WTC11 (cell line): ENCODE measurements around the gene PAWR.
"Not testable (repeated sequence)": the region's sequence is repeated elsewhere in the genome, so short reads cannot be mapped to it uniquely, and the experiment has no call there.

Source experiments
- MYBL2 ChIP-seq: sonication (generic); formaldehyde crosslinking; IDR thresholded peaks from 2 replicates; pipeline ENCODE4 v1.8.1; 2023; ENCODE audit warnings: mild to moderate bottlenecking, moderate library complexity, missing genetic modification reagents
- TP53 ChIP-seq: sonication (generic); formaldehyde crosslinking; IDR thresholded peaks from 2 replicates; pipeline ENCODE4 v1.8.1; 2023; ENCODE audit warnings: mild to moderate bottlenecking, missing genetic modification reagents
- TF ChIP-seq, protein P1 (sequence below): fragments of 200-600 bp; IDR thresholded peaks from 2 replicates; pipeline ENCODE4 v1.8.0; 2022; ENCODE audit warnings: antibody characterized with exemption
- TF ChIP-seq, protein P2 (sequence below): sonication (generic); formaldehyde crosslinking; IDR thresholded peaks from 2 replicates; pipeline ENCODE4 v1.8.1; 2023; ENCODE audit warnings: mild to moderate bottlenecking, missing genetic modification reagents
- TF ChIP-seq, protein P3 (sequence below): sonication (generic); formaldehyde crosslinking; IDR thresholded peaks from 2 replicates; pipeline ENCODE4 v1.8.1; 2023; ENCODE audit warnings: mild to moderate bottlenecking, missing genetic modification reagents, moderate library complexity
- TF ChIP-seq, protein P4 (sequence below): sonication (generic); formaldehyde crosslinking; IDR thresholded peaks from 2 replicates; pipeline ENCODE4 v1.8.0; 2022; ENCODE audit warnings: mild to moderate bottlenecking, missing genetic modification reagents
- TF ChIP-seq, protein P5 (sequence below): fragments of 250-450 bp; sonication (Bioruptor Pico); IDR thresholded peaks from 2 replicates; pipeline ENCODE4 v1.9.0; 2021; ENCODE audit warnings: moderate library complexity, mild to moderate bottlenecking, inconsistent platforms, borderline replicate concordance

DNA sequence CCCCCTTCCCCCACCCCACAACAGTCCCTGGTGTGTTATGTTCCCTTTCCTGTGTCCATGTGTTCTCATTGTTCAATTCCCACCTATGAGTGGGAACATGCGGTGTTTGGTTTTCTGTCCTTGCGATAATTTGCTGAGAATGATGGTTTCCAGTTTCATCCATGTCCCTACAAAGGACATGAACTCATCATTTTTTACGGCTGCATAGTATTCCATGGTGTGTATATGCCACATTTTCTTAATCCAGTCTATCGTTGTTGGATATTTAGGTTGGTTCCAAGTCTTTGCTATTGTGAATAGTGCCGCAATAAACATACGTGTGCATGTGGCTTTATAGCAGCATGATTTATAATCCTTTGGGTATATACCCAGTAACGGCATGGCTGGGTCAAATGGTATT, 64.0 kb downstream of the PAWR start:
- TF ChIP-seq, protein P1, sequence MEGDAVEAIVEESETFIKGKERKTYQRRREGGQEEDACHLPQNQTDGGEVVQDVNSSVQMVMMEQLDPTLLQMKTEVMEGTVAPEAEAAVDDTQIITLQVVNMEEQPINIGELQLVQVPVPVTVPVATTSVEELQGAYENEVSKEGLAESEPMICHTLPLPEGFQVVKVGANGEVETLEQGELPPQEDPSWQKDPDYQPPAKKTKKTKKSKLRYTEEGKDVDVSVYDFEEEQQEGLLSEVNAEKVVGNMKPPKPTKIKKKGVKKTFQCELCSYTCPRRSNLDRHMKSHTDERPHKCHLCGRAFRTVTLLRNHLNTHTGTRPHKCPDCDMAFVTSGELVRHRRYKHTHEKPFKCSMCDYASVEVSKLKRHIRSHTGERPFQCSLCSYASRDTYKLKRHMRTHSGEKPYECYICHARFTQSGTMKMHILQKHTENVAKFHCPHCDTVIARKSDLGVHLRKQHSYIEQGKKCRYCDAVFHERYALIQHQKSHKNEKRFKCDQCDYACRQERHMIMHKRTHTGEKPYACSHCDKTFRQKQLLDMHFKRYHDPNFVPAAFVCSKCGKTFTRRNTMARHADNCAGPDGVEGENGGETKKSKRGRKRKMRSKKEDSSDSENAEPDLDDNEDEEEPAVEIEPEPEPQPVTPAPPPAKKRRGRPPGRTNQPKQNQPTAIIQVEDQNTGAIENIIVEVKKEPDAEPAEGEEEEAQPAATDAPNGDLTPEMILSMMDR = not testable (repeated sequence)
- not testable (repeated sequence) for TF ChIP-seq TP53 (CRISPR knock-in tag); MYBL2
- TF ChIP-seq, protein P2, sequence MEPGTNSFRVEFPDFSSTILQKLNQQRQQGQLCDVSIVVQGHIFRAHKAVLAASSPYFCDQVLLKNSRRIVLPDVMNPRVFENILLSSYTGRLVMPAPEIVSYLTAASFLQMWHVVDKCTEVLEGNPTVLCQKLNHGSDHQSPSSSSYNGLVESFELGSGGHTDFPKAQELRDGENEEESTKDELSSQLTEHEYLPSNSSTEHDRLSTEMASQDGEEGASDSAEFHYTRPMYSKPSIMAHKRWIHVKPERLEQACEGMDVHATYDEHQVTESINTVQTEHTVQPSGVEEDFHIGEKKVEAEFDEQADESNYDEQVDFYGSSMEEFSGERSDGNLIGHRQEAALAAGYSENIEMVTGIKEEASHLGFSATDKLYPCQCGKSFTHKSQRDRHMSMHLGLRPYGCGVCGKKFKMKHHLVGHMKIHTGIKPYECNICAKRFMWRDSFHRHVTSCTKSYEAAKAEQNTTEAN (CRISPR knock-in tag) = not testable (repeated sequence)
- TF ChIP-seq, protein P3, sequence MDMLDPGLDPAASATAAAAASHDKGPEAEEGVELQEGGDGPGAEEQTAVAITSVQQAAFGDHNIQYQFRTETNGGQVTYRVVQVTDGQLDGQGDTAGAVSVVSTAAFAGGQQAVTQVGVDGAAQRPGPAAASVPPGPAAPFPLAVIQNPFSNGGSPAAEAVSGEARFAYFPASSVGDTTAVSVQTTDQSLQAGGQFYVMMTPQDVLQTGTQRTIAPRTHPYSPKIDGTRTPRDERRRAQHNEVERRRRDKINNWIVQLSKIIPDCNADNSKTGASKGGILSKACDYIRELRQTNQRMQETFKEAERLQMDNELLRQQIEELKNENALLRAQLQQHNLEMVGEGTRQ (CRISPR knock-in tag) = not testable (repeated sequence)
- TF ChIP-seq, protein P4, sequence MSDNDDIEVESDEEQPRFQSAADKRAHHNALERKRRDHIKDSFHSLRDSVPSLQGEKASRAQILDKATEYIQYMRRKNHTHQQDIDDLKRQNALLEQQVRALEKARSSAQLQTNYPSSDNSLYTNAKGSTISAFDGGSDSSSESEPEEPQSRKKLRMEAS (CRISPR knock-in tag) = not testable (repeated sequence)
- TF ChIP-seq, protein P5, sequence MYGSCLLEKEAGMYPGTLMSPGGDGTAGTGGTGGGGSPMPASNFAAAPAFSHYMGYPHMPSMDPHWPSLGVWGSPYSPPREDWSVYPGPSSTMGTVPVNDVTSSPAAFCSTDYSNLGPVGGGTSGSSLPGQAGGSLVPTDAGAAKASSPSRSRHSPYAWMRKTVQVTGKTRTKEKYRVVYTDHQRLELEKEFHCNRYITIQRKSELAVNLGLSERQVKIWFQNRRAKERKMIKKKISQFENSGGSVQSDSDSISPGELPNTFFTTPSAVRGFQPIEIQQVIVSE (CRISPR knock-in tag) = not testable (repeated sequence)
